Measurements from ENCODE around the gene GOLGA6L26.
"Not testable (repeated sequence)": the region's sequence is repeated elsewhere in the genome, so short reads cannot be mapped to it uniquely, and the experiment has no call there.

The GOLGA6L26 gene

GRCh38 chr15:23303246-23303645, 30.8 kb downstream of the GOLGA6L26 start:
- not testable (repeated sequence) for H3K9me3 ChIP-seq (ENCODE audit: insufficient read depth, low read length); H3K27ac ChIP-seq (ENCODE audit: low read length); H3K79me2 ChIP-seq (ENCODE audit: low read length); H3K4me1 ChIP-seq (ENCODE audit: low read length); H3K4me2 ChIP-seq (ENCODE audit: low read length); H3K36me3 ChIP-seq (replicated peaks; ENCODE audit: low read depth, low read length); H2AFZ ChIP-seq (ENCODE audit: low read depth, low read length); H4K20me1 ChIP-seq (ENCODE audit: insufficient read depth, low read length); H3K27me3 ChIP-seq (ENCODE audit: low read depth, low read length); H3K4me3 ChIP-seq (ENCODE audit: low read length); H3K9ac ChIP-seq (ENCODE audit: low read length)
